ENCODE data around the gene UMOD. TPM values are rescaled to one million over a fixed set of nuclear protein-coding genes. Genes with fewer than 3 reads are reported as not detected.

The UMOD gene
- total RNA-seq, 1 donor from 2014 or later, result not detected

DNA sequence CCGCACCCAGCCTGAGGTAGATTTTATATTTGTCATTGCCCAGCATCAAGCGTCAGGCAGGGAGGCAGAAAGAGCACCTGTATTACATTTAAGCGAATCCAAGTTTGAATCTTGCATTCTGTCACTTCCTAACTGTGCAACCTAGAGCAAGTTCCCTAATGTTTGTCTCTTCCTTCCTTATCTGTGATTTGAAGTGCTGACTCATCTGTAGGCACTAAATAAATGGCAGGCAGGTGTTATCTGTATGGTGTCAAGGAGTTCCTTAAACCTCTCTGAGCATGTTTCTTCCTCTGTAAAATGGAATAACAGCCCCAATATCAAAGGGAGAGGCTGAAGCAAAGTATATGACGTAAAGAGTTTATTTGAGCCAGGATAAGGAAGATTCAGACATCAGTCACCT is 49.5 kb downstream of the UMOD start:
- intact Hi-C loops (cut with micrococcal nuclease), result no loop called here

DNA sequence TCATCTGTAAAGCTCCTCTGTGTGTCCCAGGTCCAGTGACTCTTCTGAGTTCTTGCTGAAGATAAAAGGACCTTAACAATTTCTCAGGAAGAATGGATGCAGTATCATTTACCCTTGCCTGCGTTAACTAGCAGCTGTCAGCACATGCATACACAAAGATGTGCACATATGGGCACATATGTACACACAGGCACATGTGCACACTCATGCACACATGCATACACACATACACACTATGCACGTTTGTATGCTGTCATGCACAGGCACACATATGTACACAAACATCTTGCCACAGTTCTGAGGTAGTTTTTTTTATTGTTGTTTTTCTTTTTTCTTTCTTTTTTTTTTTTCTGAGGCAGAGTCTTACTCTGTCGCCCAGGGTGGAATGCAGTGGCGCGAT is 50.1 kb downstream of the UMOD start:
- intact Hi-C loops (cut with micrococcal nuclease), result no loop called here

DNA sequence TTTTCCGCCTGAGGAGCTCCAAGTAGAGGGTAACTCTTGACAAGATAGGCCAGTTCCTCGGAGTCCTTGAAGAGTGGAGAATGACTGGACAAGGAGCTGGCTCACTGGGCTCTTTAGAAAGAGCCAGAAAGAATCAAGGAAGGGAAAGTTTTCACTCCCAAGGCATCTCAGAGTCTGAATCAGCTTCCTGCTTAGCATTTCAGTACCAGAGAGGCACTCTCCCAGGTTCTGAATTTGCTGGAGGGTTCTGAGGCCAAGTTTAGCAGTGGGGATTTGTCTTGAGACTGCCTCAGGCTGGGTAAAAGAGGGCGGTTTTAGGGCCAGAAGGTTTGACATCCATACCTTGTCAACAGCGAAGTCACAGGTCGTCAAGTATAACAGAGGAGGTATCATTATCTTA is 50.7 kb downstream of the UMOD start:
- intact Hi-C loops (cut with micrococcal nuclease), result loop anchor here (2.0 kb wide), 1 partner anchor 403 kb away; no protein-coding TSS in a partner anchor

DNA sequence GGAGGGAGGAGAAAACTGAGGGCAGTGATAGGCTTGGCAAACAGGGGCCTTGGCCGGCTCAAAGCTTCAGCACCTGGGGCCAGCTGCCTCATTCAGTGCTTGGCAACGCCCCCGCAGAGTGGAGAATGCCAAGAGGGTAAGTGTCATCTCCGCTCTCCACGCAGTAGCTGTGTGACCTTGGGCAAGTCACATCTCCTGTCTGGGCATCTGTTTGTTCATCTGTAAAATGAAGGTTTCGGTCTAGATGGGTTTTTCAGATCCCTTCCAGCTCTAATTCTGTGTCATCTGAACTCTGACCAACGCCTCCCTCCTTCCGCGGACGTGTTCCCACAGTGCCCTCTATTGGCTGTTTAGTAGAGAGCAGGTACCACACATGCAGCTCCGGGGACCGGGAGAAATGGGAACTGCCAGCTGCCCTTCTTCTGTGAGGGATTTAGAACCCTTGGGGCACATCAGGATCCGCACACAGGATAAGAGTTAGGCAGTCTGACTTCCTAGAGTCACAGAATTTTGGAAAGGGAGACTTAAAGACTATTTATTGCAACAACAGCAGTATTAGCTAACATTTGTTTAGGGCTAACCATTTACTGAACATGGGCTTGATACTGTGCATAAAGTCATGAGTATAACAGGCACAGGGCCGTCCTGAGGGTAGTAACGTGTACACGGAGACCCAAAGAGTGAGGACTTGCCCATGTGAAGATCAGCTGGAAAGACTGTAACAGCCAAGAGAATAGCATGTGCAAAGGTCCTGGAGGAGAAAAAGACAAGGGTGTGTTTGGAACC is 52.0 kb downstream of the UMOD start:
- intact Hi-C loops (cut with micrococcal nuclease), result loop anchor here (1.0 to 2.0 kb wide), 2 partner anchors 393 to 402 kb away; no protein-coding TSS in a partner anchor

DNA sequence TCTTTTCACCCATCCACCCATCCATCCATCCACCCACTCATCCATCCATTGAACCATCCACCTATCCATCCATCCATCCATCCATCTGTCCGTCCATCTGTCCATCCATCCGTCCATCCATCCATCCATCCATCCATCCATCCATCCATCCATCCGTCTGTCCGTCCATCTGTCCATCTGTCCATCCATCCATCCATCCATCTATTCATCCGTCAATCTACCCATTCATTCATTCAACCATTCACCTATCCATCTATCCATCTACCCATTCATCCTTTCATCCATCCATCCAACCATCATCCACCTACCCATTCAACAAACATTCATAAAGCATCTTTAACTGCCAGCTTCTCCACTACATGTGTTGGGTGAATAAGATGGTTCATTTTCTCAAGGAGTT is 54.1 kb downstream of the UMOD start:
- intact Hi-C loops (cut with micrococcal nuclease), result no loop called here

DNA sequence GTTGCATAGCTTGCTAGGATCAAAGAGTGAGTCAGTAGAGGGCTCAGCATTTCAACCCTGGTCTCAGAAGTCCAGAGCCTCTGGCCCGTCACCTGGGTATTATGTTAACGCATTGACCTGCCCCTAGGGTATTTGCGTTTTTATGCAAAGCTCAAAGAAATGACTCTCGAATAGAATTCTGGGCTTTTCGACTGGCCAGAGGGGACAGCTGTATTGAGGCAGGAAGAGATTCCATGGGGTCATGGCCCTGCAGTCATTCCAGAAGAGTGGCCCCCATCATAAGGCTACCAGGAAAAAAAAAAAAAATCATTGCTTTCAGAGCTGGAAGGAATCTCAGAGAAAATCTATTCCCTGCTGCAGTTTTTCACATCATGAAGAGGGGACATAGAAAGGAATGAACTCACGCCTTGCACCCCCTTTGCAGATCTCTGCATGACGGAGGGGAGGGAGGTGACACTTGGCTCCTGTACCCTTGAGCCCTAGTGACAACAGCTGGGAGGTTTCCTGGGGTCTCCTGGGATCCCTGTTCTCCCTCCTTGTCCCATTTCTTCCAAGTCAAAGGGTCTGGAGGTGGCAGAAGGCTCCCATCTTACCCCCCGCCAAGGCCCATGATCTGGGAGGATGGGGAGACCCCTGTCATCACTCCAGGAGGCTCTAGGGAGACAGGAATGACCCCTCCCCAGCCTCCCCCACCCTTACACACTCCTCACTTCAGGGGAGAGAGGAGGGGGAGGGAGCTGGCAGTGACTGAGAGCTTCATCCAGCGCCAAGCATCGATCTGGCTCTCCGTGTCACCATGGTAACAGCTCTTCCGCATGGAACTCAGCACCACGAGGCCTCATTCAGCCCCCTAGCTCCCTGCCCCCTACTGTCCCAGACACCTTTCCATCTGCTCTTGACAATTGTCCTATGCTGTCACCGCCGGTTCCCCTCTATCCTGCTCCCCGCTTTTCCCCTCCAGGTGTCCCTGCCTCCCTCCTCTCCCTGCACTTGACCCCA is 61.0 kb downstream of the UMOD start:
- intact Hi-C loops (cut with micrococcal nuclease), result no loop called here

DNA sequence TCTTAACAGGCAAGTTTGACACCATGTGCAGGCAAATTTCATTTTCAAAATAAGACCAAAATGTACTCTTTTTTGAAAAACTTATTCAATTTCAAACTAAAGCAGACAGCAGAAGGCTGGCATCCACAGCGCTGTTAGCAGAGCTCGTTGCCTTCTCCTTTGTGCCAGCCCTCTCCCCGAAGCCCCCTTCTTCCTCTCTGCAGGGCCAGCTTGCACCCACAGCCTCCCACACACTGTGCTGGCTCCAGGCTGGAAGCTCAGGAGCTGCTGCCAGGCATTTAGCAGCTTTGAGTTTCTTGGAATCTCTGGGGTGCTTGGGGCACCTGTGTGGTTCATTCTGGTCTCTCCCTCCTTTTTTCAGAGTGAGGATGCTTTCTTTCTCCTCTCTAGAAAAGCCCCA is 62.9 kb downstream of the UMOD start:
- intact Hi-C loops (cut with micrococcal nuclease), result no loop called here

DNA sequence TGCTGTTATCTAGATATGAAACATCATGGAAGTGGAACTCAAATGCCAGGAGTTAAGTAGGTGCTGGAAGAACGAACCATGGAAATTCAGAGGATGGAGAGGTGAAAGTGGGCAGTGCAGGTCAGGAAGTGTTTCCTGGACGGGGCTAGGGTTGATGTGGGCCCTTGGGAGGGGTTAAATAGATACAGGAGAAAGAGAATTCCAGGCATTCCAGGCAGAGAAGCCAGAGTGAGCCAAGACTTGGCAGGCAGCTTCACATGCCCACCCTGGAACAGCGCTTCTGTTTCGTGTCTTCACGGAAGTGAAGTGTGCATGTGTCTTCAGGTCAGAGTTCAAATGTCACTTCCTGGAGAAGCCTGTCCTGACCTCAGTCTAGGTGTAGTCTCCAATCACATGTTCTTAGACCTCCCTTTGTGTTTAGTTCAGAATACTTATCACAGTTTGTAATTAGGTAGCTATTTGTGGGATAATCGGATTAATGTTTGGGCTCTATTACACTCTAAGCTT is 66.5 kb downstream of the UMOD start:
- intact Hi-C loops (cut with micrococcal nuclease), result no loop called here

Other genes with a start within 250 kb of the UMOD start
- not detected in 2 replicates for gene GP2, start 25.2 kb downstream of the UMOD start, total RNA-seq
- not detected in 2 replicates for gene PDILT, start 52.0 kb upstream of the UMOD start, total RNA-seq
- gene ACSM5, start 56.8 kb upstream of the UMOD start, total RNA-seq, result not detected in 2 replicates
- not detected in 2 replicates for gene ACSM2A, start 98.8 kb upstream of the UMOD start, total RNA-seq
- gene ACSM2B, start 223.7 kb upstream of the UMOD start, total RNA-seq, result not detected in 2 replicates